ENCODE data around the gene SLC25A47.

SLC25A47 gene

DNA sequence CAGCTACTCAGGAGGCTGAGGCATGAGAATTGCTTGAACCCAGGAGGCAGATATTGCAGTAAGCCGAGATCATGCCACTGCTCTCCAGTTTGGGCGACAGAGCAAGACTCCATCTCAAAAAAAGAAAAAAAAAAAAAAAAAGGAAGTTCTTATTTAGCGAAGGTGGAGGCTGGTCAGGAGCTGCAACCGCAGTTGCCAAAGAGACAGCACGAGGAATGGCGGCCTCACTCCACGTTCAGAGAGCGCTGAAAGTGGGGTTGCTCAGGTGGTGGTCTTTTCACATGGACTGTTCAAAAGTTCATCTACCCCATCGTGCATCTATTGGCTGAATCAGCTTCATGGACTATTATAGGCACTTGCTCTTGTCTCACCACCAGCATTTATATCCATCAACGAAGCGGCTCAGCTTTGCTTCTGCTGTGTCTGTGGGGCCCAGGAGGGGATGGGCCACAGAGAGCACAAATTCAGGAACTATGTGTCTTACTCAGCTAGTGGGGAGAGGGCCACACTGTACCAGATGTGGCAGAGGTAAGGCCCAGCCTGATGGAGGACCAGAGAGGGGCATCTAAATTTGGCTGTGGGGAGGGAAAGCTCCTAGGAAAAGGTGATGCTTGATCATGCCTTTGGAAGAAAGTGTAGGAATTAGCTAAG lies 27.3 kb downstream of the SLC25A47 start:
- no peak for DNase-seq

DNA sequence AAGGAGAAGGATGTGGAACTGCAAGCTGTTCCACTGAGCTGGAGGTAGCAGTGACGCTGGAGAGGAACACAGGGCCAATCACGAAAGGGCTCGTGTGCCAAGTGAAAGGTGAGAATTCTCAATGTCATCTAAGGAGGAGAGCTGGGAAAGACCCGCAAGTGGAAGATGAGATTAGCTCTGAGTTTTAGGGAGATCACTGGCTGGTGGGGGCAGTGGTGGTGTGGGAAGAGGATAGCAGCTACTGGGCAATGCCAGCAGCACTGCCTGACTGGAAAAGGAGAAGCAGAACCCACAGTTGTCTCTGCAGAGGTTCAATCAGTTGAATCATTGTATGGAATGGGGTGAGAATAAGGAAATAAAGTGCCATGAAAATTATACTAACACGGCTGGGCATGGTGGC lies 27.8 kb downstream of the SLC25A47 start:
- DNase-seq = no peak

- no peak for DNase-seq
These were observed 35.3 kb downstream of the SLC25A47 start for GRCh38 chr14:100358396-100358795.

GRCh38 chr14:100359111-100359510 lies 36.0 kb downstream of the SLC25A47 start:
- DNase-seq = no peak

DNA sequence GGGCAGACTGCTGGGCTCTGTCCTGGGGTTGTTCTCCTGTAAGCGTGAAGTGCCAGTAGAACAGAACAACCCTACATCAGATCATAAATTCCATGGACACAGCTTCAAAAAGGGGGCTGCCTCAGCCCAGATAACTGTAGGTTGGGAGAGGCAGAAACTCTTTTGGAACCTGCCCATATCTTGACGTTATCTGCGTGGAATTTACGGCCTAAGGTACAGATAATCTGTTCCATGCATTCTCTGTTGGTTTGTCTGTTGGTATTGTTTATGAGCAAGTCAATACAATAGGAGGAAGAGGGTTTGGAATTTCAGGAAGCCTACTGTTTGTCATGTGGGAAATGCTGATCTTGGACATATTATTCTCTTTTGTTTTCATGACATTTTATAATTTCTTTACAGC lies 36.7 kb downstream of the SLC25A47 start:
- no peak for DNase-seq

- DNase-seq = no peak
These were observed 38.5 kb downstream of the SLC25A47 start for GRCh38 chr14:100361626-100362025.

GRCh38 chr14:100362311-100362927 lies 39.3 kb downstream of the SLC25A47 start:
- no peak for DNase-seq

- no peak for DNase-seq
These were observed 39.9 kb downstream of the SLC25A47 start for GRCh38 chr14:100363053-100363452.

- no peak for DNase-seq
These were observed 41.3 kb downstream of the SLC25A47 start for GRCh38 chr14:100364403-100364802.

DNA sequence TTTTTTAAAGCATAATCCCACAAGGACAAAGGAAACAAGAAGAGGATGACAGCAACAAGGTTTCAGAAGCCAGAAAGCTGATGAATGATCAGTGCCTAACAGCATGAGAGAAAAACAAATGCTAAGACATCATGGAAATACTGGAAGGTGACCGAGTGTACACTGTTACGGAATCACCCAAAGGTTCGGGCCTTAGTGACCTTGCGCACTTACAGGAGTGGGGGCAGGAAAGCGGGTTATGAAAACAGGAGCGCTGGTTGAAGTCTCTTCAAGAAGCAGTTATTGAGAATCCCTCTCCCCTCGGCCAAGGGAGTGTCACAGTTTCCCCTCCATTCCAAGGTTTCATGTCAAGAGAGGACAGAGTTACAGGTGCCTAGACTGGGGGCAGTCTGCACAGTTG lies 42.6 kb downstream of the SLC25A47 start:
- DNase-seq = no peak

DNA sequence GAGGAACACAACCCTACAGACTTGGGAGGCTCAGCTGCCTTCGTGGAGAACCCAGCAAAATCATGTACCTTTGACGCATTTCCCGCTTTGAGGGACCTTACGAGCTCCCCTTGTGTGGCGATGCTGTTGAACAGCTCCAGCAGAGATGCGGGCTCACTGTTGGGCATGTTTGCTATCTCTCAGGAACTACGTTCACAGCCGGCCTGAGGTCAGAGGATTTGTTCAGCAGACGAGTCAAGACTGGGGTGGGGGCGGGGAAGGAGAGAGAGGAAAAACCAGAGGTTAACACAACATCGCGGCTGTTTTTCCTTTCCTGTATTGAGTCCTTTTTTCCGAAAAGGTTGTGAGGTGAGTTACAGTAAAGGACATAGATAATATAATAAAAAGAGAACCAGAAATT lies 45.9 kb downstream of the SLC25A47 start:
- DNase-seq = no peak

- no peak for DNase-seq
These were observed 46.9 kb downstream of the SLC25A47 start for GRCh38 chr14:100370003-100370402.

DNA sequence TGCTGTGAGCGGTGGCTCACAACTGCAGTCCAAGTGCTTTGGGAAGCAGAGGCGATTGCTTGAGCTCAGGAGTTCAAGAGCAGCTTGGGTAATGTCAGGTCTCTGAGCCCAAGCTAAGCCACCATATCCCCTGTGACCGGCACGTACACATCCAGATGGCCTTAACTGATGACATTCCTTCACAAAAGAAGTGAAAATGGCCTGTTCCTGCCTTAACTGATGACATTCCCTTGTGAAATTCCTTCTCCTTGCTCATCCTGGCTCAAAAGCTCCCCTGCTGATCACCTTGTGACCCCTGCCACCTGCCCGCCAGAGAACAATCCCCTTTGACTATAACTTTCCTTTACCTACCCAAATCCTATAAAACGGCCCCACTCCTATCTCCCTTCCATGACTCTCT lies 48.6 kb downstream of the SLC25A47 start:
- no peak for DNase-seq

- DNase-seq = no peak
These were observed 49.4 kb downstream of the SLC25A47 start for GRCh38 chr14:100372357-100373048.

- no peak for DNase-seq
These were observed 51.1 kb downstream of the SLC25A47 start for GRCh38 chr14:100374270-100374669.

DNA sequence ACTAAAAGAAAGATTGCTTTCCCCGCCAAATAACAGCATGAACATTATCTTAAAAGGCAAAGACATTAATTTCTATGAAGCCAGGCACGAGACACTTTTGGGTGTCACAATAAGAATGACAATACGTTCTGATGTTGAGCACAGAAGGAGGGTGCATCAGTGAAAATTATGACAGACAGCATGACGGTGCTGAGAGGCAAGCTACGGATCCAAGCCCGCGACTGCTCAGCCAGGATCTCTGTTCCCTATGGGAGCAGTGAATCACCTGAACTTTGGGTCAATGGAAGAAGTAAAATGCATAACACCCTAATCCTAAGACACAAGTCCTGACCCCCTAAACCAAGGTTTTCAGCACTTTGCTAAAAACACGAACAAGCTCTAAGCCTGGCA lies 51.7 kb downstream of the SLC25A47 start:
- no peak for DNase-seq

DNA sequence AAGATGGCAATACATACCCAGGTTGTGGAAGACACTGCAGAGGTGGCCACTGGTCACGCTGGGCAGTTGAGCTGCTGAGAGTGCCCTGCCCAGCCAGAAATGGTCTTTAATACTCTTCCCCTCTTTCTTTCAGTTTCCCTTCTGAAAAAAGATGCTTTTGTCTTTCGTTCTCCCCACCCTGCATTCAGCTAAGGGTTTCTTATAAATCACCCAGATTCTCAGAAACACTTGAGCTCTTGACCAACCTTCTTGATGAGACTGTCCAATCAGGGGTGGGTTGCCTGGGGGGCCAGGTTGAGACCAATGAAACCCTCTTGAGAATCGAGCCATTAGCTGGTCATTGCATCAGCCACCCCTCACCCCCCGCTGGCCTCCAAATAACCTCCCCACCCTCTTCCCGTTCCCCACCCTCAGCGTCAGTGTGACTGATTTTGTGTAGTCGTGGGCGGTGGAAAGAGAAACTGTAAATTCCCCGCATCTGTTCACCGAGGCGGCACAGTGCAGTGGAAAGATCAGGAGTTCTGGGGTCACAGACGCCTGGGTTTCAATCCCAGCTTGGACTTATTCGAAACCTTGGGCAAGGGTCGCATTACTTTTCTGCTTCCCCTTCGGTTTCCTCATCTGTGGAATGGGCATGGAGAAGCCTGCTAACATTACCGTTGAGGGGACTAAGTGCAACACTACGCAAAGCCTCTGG lies 52.3 kb downstream of the SLC25A47 start:
- DNase-seq = peak; percentile 85

- DNase-seq = peak; percentile 95
These were observed 53.0 kb downstream of the SLC25A47 start, which contains the start of gene WDR25 for GRCh38 chr14:100375963-100376735. TSS of gene WDR25 (plus strand) at chr14:100376485.

GRCh38 chr14:100376751-100377171 lies 53.6 kb downstream of the SLC25A47 start:
- no peak for DNase-seq
